GM10847 (cell line): Measurements from ENCODE around the gene POLD1.
A peak's percentile ranks its signal among the peaks of the same experiment; 100 is the strongest.

Experiments
- POLR2A ChIP-seq: IDR thresholded peaks from 2 replicates; pipeline ENCODE4 v1.6.1; 2011; ENCODE audit not compliant: insufficient read length; ENCODE audit errors: extremely low read depth

Gene POLD1

DNA sequence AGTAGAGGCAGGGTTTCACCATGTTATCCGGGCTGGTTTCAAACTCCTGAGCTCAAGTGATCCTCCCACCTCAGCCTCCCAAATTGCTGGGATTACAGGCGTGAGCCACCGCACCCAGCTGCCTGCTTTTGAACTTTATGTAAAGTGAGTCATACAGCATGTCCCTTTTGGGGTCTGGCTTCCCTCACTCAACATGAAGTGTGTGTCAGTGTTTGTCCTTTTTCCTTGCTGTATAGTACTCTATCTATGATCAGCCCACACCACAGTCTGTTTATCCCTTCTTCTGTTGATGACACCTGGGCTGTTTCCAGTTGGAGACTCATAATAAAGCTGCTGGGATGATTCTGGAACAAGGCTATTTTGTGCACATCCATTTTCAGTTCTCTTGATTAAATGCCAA, 36.7 kb downstream of the POLD1 start:
- no peak for TF ChIP-seq POLR2A

DNA sequence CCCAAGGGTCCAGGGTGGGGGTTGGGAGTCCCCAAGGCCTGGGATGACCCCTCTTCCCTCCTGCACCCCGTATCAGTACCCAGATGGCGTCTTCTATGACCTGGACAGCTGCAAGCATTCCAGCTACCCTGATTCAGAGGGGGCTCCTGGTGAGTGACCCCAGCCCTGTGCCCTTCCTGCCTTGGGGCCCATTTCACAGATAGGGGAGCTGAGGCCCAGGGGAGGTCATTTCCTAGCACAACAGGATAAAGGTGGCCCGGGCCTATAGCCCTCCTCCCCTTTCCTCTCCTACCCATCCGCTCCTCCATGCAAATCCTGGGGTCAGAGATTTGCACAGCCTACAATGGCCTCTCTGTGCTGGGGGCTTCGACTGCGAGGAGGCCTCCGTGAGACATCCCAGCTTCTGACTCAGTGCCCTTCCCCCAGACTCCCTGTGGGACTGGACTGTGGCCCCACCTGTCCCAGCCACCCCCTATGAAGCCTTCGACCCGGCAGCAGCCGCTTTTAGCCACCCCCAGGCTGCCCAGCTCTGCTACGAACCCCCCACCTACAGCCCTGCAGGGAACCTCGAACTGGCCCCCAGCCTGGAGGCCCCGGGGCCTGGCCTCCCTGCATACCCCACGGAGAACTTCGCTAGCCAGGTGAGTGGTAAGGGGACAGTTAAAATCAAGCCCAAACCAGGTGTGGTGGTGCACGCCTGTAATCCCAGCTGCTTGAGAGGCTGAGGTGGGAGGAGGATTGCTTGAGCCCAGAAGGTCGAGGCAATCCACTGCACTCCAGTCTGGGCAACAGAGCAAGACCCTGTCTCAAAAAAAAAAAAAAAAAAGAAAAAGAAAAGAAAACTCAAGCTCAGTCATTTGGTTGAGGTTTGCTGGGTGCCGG, 38.5 kb downstream of the POLD1 start:
- no peak for TF ChIP-seq POLR2A

DNA sequence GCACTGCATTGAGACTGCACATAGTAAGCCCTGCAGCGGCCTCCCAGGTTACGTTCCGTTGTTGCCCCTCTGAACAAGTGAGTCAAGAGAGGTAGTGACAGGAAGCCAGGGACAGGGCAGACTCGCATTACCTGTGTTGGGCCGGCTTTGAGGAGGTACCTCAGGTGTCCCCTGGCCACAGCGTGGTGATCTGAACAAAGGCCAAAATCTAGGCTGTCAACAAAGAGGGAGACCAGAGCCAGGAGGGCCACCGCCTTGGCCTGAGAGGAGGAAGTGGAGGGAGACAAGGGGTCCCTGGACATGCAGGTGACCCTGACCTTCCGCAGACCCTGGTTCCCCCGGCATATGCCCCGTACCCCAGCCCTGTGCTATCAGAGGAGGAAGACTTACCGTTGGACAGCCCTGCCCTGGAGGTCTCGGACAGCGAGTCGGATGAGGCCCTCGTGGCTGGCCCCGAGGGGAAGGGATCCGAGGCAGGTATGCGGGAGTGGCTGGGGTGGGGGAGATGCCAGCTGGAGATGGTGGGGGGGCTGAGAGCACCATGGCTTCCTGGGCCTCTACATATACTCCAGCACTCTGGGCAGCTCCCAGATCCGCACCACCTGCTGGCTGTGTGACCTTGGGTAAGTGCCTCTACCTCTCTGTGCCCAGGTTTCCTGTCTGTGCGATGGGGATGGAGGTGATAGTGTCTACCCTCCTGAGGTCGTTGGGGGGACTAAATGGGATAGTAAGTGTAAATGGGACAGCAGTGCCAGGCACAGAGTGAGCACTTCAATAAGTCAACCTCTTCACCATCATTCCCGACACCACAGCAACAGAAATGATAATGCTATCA, 39.3 kb downstream of the POLD1 start:
- TF ChIP-seq POLR2A = no peak

DNA sequence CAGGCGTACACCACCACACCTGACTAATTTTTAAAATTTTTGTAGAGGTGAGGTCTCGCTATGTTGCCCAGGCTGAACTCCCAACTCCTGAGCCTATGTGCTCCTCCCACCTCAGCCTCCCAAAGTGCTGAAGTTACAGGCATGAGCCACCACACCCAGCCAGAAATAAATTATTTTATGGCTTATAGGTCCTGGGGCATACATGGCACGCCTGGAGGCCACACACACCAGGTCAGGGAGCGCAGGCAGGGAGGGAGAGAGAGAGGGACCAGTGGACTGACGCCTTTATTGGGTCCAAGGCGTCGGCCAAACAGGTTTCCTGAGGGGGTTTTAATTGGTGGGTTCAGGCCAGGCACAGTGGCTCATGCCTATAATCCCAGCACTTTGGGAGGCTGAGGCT, 41.4 kb downstream of the POLD1 start:
- no peak for TF ChIP-seq POLR2A

DNA sequence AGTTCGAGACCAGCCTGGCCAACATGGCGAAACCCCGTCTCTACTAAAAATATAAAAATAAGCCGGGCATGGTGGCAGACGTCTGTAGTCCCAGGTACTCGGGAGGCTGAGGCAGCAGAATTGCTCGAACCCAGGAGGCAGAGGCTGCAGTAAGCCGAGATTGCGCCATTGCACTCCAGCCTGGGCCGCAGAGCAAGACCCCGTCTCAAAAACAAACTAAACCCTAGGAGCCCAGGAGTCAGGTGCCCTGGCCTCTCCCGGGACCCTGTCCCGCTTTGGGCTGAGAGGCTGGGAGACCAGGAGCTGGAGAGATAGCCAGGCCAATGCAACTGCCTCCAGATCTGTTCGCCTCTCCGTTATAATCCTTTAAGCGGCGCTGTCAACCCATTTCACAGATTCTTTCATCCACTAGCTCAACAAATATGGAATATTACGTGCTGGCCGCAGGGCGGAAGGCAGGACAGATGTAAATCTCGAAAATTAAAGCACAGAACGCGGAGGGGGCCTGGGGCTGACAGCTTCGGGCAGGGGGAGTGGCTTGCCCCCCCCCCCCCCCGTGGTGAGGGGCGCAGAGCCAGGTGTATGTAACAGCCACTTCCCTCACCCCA, 43.3 kb downstream of the POLD1 start:
- no peak for TF ChIP-seq POLR2A

DNA sequence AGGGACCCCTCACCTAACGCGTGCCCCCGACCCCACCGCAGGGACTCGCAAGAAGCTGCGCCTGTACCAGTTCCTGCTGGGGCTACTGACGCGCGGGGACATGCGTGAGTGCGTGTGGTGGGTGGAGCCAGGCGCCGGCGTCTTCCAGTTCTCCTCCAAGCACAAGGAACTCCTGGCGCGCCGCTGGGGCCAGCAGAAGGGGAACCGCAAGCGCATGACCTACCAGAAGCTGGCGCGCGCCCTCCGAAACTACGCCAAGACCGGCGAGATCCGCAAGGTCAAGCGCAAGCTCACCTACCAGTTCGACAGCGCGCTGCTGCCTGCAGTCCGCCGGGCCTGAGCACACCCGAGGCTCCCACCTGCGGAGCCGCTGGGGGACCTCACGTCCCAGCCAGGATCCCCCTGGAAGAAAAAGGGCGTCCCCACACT, 43.9 kb downstream of the POLD1 start:
- no peak for TF ChIP-seq POLR2A

DNA sequence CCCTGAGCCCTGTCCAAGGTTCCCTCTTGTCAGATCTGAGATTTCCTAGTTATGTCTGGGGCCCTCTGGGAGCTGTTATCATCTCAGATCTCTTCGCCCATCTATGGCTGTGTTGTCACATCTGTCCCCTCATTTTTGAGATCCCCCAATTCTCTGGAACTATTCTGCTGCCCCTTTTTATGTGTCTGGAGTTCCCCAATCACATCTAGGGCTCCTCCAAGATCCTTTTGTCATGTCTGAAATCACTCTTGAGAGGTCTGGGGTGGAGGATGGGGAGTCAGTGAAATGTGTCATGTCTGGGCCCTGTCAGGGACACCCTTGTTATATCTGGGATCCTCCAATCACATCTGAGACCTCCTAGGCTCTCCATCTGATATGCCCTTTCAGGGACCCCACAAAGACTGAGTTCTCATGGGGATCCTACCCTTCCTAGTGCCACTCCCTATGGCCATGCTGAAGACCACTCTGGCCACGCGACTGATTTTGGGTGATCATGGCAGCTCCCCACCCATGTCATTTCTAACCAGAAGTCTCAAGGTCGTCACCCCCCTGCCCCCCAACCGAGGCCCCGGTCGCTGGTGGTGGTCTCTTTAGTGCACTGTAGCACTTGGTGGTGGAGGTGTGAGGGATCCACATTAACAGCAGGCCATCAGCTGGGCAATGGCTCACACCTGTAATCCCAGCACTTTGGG, 44.8 kb downstream of the POLD1 start:
- no peak for TF ChIP-seq POLR2A

DNA sequence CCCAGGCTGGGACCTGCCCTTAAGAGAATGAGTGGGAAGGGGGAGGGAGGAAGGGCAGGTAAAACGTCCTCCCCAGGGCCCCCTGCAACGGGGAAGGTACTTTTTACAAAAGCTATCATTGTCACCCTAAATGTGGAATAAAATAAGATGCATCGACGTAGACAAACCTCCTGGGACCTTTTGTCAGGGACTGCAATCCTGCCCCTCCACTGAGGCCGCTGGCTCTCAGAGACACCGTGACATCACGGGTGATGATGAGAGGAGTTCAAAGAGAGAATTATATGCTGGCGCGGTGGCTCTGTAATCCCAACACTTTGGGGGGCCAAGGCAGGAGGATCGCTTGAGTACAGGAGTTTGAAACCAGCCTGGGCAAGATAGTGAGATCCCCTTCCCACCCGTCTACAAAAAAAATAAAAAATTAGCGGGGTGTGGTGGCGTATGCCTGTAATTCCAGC, 46.8 kb downstream of the POLD1 start:
- no peak for TF ChIP-seq POLR2A

DNA sequence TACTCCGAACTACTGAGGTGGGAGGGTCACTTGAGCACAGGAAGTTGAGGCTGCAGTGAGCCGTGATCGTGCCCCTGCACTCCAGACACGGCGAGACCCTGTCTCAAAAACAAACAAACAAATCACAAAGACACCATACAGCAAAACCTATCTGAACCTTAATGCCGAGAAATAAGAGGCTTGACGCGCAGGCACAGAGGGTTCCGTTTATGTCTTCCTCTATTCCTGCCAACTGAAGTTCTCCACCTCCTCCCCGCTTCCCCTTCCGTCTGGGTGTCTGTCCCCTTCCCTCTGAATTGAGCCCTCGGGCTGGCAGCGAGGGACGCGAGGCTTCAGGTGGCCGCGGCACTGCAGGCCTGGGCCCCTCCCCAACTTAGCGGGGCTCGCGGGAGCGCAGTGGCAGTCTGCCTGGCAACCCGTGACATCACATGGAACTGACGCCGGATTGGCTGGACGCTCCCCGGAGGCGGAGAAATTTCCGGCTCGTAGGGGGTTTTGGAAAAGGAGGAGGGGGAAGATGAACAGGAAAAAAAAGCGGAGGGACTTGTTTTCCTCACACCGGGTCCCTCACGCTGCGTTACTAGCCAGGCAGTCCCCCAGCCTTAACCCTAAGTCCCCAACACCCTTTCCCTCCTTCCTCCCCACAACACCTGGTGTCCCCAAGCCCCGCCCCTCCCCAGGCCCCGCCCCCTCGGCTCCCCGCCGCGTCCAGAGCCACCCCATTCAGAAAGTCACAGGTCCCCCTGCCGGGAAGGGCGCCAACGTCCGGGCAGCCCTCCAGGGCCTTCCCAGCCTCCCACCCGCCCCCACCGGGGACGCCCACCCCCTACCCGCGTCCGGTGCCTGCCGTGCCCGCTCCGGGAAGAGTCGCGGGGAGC, 47.4 kb downstream of the POLD1 start:
- peak; percentile 59 for TF ChIP-seq POLR2A

DNA sequence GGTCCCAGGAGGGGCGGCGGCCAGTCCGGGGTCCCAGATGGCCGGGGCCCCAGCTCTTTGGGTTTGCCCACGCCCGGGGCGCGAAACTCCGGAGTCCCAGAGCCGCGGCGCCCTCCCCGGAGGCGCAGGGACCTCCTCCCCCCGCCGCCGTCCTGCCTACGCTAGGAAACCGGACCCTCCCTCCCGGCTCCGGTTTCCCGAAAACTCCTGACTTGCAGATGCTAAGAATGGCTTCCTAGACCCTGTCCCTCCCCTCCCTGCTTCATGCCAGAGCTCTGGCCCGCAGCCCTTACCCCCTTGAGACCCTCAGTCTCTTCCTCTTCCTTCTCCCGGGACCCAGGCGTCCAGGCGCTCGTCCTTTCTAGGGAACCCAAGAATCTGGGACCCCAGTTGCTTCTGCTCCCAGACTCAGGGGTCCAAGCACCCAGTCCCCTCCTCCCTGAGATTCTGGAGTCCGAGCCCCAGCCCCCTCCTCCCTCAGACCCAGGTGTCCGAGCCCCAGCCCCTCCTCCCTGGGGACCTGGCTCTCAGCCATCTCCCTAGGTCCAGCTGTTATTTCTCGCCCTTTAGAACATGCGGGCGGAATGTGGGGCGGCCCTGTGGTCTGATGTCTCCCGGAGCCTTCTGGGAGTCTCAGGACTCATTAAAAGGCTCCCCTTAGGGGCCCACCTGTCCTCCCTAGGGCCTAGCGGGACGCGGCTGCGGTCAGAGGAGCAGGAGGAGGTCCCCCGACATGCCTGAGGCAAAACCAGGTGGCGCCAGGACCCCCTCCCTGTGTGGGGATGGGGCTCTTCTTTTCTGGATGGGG, 48.3 kb downstream of the POLD1 start, which contains the start of gene MYBPC2:
TSS of gene MYBPC2 (plus strand) at position 672 of the 808 bp plus-strand sequence. CDS start at position 734, 62 bp downstream.
- TF ChIP-seq POLR2A = no peak

DNA sequence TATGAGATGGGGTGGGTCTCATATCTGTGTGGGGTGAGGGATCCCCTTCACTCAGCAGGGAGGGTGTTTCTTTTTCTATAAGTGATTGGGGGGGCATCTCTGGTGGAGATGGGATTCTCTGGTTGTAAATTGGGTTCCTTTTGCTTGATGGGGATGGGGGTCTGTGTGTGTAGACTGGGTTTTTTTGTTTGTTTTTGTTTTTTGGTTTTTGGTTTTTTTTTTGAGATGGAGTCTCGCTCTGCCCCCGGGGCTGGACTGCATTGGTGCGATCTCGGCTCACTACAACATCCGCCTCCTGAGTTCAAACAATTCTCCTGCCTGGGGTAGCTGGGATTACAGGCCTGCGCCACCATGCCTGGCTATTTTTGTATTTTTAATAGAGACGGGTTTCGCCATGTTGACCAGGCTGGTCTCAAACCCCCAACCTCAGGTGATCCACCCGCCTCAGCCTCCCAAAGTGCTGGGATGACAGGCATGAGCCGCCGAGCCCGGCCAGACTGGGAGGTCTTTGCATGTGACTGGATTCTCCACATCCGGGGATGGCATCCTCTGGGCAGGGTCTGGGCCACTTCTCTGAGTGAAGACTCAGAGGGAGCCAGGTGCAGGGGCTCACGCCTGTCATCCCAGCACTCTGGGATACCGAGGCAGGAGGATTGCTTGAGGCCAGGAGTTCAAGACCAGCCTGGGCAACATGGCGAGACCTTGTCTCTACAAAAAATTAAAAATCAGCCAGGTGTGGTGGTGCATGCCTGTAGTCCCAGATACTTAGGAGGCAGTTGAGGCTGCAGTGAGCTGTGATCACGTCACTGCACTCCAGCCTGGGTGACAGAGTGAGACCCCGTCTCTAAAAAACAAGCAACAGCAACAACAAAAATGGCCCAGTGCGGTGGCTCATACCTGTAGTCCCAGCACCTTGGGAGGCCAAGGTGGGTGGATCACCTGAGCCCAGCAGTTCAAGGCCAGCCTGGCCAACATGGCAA, 49.3 kb downstream of the POLD1 start:
- no peak for TF ChIP-seq POLR2A

DNA sequence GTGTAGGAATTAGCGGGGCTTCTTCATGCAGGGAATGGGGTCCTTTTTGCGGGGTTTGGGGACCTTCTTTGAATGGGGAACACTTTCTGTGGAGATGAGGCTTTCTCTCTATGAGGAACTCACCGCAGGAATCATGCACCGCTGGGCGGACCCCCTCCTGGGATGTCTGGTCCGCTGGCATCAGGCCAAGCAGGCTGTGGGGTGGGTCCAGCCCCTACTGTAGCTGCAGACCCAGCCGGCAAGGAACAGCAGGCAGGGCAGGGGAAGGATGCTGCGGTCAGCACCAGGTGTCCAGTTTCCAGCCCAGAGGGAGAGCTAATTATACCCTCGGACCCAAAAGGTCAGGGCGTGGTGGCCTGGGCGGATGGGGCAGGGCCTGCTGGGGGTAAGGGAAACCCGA, 50.4 kb downstream of the POLD1 start:
- TF ChIP-seq POLR2A = no peak
